Germinal center (tissue), 1 donor: ENCODE data around the gene TPSAB1.
"Not testable (repeated sequence)": the region's sequence is repeated elsewhere in the genome, so short reads cannot be mapped to it uniquely, and the experiment has no call there.

Source experiments
- DNase-seq: peaks from one replicate; pipeline ENCODE4 v3.0.0; 2012; ENCODE audit warnings: mixed read lengths, low spot score

TPSAB1 gene

GRCh38 chr16:1247903-1248537 lies 7.5 kb downstream of the TPSAB1 start:
- DNase-seq: not testable (repeated sequence)

- not testable (repeated sequence) for DNase-seq
Observed at GRCh38 chr16:1249031-1249755, 8.7 kb downstream of the TPSAB1 start.

DNA sequence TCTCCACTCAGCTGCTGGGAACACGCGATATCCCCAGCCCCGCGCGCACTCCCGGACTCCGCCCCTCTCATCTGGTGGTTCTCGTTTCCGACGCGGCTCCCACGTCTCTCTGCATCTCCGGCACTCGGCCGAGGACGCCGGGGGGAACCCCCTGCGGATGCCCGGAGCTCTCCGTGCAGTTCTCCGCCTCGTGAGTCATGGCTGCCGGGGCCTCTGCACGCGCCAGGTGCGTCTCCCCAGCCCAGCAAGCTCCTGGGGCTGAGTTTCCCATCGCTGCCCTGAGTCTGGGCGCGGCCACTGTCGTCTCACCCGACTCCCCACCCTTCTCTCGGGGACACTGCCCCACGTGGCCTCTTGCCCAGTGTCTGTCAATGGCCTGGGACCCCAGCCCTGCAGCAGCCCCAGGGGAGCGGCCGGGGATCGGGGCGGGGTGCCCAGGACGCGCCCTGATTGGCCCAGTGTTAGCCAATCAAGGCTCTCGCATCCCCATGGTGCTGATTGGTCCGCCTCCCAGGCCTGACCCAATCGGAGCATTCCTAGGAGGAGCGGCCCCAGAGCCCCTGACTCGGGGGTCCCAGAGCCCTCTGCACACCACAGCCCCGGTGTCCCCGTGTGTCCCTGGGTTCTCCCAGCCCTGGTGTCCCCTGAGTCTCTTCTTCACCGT lies 13.3 kb downstream of the TPSAB1 start:
- DNase-seq: not testable (repeated sequence)

DNA sequence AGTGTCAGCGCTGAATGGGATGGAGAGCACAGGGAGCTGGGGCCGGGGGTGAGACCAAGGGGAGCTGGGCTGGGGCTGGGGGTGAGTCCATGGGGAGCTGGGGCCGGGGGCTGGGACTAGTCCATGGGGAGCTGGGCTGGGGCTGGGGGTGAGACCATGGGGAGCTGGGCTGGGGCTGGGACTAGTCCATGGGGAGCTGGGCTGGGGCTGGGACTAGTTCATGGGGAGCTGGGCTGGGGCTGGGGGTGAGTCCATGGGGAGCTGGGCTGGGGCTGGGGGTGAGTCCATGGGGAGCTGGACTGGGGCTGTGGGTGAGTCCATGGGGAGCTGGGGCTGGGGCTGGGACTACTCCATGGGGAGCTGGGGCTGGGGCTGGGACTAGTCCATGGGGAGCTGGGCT lies 14.3 kb downstream of the TPSAB1 start:
- not testable (repeated sequence) for DNase-seq

DNA sequence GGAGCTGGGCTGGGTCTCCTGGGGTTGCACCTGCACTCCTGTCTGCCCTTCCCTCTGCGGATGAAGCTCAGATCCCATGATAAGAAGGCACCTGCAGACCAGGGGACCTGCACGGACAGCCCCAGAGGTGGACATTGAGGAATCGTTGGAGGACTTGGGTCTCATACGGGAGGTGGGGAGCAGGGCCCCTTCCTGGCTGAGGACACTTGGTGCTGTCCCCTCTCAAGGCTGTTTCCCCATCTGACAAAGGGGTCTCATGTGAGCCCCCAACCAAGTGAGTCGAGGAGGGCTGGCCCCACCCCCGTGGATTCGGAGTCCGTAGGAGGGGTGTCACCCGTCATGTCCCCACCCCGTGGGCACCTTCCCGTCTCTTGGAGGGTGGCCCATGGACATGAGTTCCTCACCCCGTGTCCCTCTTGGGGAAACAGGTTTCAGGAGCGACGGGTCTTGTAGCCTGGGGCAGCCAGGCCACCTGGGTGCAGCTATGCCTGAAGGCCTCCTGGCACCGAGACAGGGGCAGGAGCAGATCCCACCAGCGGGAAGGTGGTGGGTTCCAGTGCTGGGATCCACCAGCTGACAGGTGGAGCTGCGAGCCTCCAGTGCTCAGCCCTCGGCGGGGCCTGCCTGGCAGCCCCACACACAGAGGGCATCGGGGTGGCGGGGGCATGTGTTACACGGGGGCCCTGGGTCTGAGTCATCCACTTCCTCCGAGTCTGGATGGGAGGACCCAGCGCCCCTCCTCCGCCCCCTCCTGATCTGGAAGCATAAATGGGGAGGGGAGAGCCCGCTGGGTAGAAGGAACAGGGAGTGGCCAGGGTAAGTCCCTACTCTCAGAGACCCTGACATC lies 15.0 kb downstream of the TPSAB1 start, which contains the start of gene TPSD1:
Gene TPSD1, plus strand, starts transcription at position 794 of the 847 bp plus-strand sequence. CDS start 212 bp downstream, outside the sequence.
- not testable (repeated sequence) for DNase-seq

GRCh38 chr16:1256296-1256873 lies 15.9 kb downstream of the TPSAB1 start:
- not testable (repeated sequence) for DNase-seq

DNA sequence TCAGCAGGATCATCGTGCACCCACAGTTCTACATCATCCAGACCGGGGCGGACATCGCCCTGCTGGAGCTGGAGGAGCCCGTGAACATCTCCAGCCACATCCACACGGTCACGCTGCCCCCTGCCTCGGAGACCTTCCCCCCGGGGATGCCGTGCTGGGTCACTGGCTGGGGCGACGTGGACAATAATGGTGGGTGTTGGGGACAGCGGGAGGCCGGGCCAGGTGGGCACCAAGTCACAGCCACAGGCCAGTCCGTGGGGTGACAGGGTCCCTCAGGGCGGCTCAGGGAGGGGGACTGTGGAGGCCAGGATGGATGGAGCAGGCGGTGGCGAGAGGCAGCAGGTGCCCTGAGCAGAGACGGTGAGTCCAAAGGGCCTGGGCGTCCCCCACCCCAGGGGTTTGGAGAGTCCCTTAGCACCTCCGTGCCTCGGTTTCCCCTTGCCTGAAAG lies 16.4 kb downstream of the TPSAB1 start:
- no peak for DNase-seq

DNA sequence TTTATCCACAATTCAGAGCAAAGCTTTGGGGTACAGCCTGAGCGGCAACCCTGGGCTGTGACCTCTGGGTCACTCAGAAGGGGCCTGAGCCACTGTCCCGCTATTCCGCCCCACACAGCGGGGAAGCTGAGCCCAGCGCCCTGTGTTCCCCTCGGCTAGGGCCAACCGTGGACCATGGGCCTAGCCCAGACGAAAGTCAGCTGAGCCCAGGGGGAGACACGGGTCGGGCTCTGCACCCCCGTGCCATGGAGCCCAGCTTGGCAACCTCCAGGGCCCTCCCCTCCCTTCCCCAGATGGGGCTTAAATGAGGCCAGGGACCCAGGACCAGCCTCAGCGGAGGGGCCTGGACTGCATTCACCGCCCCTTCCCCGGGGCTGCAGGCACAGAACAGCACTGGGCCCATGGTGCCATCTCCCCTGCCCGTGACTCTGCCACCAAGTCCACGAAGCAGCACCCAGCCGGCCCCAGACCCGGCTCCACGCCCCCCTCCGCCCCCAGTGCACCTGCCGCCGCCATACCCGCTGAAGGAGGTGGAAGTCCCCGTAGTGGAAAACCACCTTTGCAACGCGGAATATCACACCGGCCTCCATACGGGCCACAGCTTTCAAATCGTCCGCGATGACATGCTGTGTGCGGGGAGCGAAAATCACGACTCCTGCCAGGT lies 17.2 kb downstream of the TPSAB1 start:
- no peak for DNase-seq

GRCh38 chr16:1258225-1258600 lies 17.7 kb downstream of the TPSAB1 start:
- DNase-seq: no peak

- no peak for DNase-seq
Observed at GRCh38 chr16:1258906-1259759, 18.6 kb downstream of the TPSAB1 start.

DNA sequence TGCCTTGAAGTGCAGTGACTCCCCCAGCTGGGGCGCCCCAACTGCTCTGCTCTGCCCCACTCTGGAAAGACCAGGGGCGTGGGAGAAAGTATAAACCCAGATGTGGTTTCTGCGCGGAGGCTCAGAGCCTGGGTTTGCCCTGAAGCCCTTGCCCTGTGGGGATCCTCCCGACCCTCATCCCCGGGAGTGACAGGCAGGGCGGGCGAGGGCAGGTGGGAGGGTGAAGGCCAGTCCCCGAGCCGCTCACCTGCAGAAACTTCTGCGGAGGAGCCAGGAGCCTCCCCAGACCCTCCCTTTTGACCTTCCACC lies 19.2 kb downstream of the TPSAB1 start:
- no peak for DNase-seq

GRCh38 chr16:1260101-1260680 lies 19.7 kb downstream of the TPSAB1 start:
- no peak for DNase-seq

DNA sequence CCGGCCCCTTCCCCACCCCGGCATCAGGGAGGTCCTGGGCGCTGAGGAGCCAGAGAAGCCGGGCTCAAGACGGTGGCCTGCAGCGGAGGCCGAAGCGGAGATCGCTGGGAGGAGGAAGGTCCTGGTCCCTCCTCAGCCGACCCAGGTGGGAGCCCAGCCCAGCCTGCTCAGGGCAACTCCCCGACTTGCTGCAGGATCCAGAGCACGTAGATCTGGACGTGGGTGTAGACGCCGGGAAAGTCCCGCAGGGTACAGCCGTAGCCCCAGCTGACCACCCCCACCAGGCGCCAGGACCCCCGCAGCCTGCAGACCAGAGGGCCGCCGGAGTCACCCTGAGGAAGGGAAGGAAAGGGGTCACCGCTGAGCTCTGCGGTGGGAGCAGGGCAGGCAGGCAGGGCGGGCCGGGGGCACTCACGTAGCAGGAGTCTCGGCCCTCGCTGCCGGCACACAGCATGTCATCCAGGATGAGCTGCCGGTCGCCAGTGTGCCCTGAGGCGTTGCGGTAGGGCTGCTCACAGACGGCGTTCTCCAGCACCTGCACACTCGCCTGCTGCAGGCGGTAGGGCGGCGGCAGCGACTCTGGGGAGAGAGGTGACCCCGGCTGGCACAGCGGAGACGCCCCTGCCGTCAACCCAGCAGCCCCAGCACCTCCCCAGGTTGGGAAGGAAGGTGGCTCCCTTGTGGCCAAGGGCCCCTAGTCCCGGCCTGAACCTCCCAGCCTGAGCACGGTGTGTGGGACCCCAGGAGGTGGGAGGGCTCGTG lies 20.8 kb downstream of the TPSAB1 start:
- DNase-seq: no peak

DNA sequence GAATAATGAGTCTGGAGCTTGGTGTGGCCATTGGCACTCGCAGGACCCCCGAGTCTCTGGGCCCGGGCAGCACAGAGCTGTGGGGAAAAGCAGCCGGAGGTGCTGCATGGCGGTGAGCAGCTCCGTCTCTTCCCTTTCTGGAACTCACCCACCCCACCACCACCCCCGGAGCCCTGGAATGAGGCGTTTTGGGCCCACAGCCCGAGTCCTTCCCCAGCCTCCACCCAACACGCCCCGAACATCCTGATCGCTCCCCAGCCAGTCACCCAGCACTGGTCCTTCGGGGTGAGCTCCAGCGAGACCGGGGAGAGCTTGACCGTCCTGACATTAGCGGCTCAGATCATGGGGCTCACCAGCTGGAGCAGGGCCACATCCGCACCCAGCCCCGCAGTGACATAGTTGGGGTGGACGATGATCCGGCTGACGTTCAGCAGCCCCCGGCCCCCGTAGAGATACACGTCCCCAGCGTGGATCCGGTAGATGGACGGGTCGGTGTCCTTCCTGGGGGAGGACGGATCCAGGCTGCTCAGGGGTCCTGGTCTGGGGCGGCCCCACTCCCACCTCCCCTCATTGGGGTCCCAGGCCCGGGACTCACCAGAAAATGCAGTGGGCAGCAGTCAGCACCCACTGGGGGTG lies 21.8 kb downstream of the TPSAB1 start:
- DNase-seq: no peak

DNA sequence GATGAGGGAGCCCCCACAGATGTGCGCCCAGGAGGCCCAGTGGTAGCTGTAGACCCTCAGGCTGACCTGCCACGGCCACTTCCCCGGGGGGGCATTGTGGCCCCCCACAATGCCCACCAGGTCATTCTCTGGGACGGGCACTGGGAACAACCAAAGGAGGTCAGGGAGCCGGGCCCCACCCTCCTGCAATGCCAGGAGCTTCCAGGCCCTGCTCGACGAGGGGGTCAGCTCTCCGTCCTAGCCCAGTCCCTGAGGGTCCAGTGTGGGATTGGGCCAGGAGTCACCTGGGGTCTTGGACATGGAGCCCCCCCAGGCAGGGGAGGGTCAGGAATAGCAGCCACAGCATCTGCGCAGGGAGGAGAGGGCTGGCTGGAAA lies 22.3 kb downstream of the TPSAB1 start:
- DNase-seq: no peak

- DNase-seq: no peak
Observed at GRCh38 chr16:1263591-1264344, 23.3 kb downstream of the TPSAB1 start.

- DNase-seq: no peak
Observed at GRCh38 chr16:1264345-1265089, 24.0 kb downstream of the TPSAB1 start.
